Cardiac fibroblast (primary cell): ENCODE measurements around the gene C5orf24.

Experiments
- DNase-seq, 2 donors: peaks; one replicate each; pipeline versions ENCODE4 v3.0.0 to v3.0.0-alpha.2; 2010; ENCODE audit warnings: low read depth in 2 of 2
- H3K4me3 ChIP-seq, 2 donors: replicated peaks in 1 of 2; 1 replicate in 1 of 2; 2 replicates in 1 of 2; pipeline ENCODE4 v1.5.1; 2011; ENCODE audit warnings: low read depth in 2 of 2, low read length in 2 of 2, mild to moderate bottlenecking in 2 of 2, moderate library complexity in 1 of 2
- CTCF ChIP-seq: IDR thresholded peaks from one replicate; pipeline ENCODE4 v1.5.1; 2011; ENCODE audit warnings: low read depth, mild to moderate bottlenecking, low read length, inconsistent platforms

C5orf24 gene

DNA sequence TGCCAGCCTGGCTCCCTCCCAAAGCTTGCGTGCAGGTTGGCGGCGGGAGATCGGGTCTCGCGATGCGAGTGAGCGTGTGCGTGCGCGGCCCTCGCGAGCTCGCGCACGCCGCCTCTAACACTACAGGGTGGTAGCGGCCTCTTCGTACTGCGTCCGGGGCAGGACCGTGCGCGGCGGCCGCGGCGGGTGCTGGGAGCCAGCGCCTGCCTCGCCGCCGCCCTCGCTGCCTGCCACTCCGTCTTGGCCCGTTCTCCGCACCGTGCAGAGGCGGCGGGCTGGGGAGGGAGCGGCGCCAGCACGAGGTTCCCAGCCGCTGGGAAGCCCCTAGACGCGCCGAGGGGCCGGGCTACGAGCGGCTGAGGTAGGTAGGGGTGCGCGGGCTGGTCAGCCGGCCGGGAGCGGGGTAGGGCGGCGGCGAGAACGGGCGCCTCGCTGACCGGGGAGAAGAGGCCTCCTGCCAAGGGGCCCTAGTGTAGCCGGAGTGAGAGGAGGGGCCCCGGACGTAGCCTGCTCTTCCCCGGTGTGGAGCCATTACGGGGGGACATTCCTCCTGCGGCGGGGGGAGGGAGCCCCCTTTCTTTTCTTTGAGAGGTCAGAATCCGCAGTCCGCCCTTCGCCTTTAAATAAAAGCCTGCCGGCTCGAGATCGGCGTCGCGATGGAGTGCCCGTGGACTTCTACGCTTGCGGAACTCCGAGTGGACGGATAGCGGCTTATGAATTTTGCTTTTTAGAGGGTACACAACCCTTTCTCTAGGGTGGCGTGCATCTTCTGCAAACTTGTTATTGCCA is at the start of gene C5orf24:
C5orf24 (plus strand) TSS at position 117 of the 789 bp plus-strand sequence. CDS start 8,933 bp downstream, outside the sequence.
- peak within 1 kb of the TSS; percentile 82 to 83 for H3K4me3 ChIP-seq
- DNase-seq = peak; percentile 96 to 98
- no peak for TF ChIP-seq CTCF

- H3K4me3 ChIP-seq = no peak overlapping the region
- DNase-seq = no peak
- TF ChIP-seq CTCF = no peak
These were observed 47.3 kb upstream of the C5orf24 start for GRCh38 chr5:134798468-134798867.

- no peak for TF ChIP-seq CTCF
- no peak for DNase-seq
These were observed 41.9 kb upstream of the C5orf24 start for GRCh38 chr5:134803821-134804220.

GRCh38 chr5:134813407-134813806 is 32.4 kb upstream of the C5orf24 start:
- TF ChIP-seq CTCF = no peak
- no peak for DNase-seq
- no peak overlapping the region for H3K4me3 ChIP-seq

More at GRCh38 chr5:134803821-134804220, 41.9 kb upstream of the C5orf24 start:
- no peak overlapping the region for H3K4me3 ChIP-seq

DNA sequence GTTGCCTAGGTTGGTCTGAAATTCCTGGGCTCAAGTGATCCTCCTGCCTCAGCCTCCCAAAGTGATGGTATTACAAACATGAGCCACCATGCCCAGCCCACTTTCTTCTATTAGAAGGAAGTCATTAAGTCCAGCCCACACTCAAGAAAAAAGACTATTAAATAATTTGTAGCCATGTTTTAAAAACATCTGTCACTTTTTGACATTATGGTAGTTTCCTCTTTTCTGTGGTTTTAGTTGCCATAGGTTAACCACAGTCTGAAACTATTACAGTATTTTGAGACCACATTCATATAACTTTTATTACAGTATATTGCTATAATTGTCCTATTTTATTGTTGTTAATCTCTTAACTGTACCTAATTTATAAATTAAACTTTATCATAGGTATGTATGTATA is 31.9 kb upstream of the C5orf24 start:
- TF ChIP-seq CTCF = no peak
- H3K4me3 ChIP-seq = no peak overlapping the region
- DNase-seq = no peak

DNA sequence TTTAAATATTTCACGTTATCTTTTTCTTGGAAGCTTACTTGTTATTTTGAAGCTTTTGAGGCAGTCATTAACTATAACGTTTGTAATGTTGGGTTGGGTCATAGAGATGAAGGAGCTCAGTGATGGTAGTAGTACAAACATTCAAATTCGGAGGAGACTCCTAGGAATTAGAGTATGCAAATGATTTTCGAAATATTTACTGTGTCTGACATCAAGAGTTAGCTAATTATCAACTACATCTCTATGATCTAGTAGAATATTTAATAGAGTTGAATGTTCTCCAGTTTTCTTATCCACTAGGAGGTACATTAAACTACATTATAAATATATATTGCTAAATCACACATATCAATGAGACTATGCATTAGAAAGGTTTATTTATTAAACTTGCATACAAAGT is 28.8 kb upstream of the C5orf24 start:
- TF ChIP-seq CTCF = no peak
- no peak for DNase-seq
- H3K4me3 ChIP-seq = no peak overlapping the region
